Stimulated activated naive CD8-positive, alpha-beta T cell treated with anti-CD3 and anti-CD28 coated beads, Interleukin-15, Interleukin-2, amounts not matched to agents 100 U/mL and 50 U/mL, for 24 hours (primary cell): ENCODE results near the gene UCN2.

Experiments used
- ATAC-seq: fragments of 150-1000 bp; cut with Tn5 transposase; one replicate; pipeline ENCODE4 v1.10.0; 2021
- DNase-seq: peaks from one replicate; pipeline ENCODE4 v3.0.0; 2021

The UCN2 gene, protein sequence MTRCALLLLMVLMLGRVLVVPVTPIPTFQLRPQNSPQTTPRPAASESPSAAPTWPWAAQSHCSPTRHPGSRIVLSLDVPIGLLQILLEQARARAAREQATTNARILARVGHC

DNA sequence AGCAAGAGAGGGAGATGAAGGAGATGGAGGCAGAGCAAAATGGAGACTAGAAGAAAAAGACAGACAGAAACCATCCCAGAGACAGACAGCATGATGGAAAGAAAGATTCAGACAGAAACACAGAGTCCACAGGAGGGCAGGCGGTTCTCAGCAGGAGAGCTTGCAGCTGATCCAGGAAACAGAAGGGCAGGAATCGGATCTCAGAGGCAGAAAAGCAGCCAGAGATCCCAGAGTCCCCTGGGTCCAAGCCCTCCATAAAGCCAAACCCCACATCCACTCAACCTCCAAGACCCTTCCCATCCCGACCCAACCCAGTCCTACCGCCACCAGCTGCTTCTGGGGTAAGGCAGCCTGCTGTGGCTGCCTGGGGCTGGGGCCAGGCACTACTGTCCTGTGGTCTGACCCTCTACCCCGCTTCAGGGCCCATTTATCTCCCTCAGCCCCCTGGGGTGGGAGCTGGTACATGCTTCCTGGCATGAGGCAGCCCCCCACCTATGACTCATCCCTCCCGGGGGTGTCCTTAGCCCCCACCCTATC is at the start of gene UCN2:
Gene UCN2, minus strand, starts transcription at position 400 of the 537 bp plus-strand sequence. CDS start 657 bp downstream, outside the sequence.
- DNase-seq (no peak), ATAC-seq (no peak)

DNA sequence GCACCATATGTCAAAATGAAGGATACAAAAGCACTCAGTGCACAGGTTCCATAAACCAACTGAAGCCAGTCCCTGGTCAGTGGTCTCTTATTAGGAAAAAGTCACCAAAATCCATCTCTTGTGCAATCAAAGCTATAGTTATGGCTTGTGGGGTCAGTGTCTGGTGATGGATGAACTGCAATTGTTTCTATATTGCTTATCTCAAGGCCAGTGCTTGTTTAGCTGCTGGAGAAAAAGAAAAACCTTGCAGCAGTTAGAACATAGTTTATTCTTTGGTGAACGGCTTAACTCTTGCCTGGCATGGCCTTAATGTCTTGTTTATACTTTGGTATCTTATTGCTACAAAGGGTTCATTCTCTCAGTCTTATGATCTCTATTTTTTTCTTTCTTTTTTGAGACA is 48.7 kb upstream of the UCN2 start:
- no peak for DNase-seq
- ATAC-seq, result no peak

DNA sequence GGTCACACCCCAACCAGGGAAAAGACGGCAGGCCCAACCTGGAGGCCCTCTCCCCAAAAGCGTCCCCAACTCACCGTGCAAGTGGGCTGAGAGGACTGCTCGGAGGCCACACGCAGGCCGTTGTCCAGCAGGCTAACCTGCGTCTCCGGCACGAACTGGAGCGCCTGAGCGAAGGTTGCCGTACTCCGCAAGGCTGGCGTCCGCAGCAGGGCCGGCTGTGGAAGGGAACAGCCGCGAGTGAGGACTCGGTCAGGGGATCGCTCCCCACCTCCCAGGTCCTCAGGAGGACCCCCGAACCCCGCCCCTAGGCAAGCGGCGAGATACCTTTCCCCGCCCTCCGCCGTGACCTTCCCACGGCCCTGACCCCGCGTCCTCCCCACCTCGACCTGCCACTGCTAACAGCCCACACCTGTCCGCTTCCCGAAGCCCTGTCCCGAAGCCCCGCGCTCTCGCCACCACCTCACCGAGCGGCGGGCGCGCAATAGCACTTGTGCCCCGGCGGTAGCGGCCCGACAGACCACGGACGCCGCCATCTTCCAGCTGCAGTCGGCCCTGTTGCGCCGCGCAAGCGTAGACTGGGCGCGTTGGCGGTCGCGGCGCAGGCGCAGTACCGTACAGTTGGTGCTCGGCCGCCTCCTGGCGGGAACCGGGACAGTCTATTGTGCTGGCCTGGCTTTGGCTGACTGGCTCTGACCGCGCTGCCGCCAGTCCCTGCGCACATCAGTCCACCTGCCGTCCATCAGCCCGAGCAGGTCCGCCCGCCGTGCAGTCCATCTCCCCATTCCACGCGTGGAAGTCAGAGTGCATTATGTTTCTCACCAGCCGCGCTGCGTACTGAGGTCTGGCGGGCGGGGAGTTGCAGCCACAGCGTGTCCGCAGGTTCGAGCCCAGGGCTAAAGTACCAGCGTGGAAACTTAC is 45.8 kb upstream of the UCN2 start, which contains the start of gene UQCRC1:
Gene UQCRC1, minus strand, starts transcription at position 559 of the 918 bp plus-strand sequence. Its CDS starts 26 bp downstream, at position 533.
- DNase-seq (peak; percentile 93), ATAC-seq (peak; percentile 97)

DNA sequence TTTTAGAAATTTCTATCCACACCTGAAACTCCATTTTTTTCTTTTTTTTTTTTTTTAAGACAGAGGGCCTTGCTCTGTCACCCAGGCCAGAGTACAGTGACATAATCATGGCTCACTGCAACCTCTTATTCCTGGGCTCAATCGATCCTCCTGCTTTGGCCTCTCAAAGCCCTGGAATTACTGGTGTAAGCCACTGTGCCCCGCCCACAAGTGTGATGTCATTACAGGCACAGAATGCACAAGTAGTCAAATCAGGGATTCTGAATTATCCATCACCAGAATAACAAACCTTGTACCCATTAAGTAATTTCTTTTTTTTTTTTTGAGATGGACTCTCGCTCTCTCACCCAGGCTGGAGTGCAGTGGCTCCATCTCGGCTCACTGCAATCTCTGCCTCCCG is 43.9 kb upstream of the UCN2 start:
- no peak for ATAC-seq
- DNase-seq, result peak; percentile 42

DNA sequence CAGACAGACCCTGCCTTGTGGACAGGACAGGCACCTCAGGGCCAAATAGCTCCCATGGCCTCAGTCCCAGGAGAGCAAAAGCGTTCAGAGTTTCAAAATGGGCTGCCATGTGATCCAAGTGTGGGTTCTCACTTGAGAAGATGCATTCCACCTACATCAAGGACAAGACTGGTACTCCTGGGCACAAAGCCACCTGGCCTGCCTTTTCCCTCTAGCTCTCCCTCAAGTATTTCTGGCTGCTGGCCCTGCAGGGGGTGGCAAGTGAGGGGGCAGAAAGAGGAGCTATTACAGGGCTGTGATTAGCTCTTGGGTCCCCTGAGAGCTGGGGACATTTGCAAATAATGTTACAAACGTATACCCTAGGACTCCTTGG is 38.0 kb upstream of the UCN2 start:
- DNase-seq (no peak), ATAC-seq (no peak)

DNA sequence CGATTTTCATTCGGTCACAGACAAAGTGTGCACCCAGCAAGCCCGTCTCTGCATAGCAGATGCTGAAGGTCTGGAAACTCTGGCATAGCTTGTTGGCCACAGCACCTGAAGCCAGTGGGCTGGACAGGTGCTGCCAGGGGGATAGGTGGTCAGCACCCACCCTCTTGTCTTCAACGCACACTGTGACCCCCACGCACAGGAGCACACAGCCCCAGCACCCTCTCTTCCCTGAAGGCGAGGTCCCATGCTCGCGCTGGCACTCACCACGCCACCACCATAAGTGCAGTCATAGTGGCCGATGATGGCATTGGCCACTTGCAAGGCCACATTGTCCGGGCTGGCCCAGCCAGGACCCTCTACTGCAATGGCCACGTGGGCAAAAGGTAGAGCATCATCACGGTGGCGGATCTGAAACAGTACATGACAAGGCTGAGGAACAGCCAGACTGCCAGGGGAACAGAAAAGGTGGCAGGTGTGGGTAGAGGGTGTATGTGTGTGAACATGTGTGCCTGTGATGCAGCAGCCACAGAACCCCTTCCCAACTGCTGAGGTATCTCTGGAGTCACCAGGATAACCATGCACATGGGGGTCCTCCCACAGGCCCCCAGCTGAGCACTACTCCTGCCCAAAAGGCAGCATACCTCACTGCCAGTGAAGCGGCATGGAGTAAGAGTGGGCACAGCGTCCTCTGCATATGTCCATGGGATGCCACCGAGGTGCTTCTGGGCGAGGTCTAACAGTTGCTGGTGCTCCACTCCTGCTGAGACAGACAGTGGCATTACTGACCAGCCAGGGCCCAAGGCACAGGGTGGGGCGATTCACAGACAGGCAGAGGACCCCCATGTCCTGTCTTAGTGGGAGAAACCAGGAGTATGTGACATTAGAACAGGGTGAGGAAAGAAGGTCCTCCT is 37.4 kb upstream of the UCN2 start:
- ATAC-seq, result no peak

DNA sequence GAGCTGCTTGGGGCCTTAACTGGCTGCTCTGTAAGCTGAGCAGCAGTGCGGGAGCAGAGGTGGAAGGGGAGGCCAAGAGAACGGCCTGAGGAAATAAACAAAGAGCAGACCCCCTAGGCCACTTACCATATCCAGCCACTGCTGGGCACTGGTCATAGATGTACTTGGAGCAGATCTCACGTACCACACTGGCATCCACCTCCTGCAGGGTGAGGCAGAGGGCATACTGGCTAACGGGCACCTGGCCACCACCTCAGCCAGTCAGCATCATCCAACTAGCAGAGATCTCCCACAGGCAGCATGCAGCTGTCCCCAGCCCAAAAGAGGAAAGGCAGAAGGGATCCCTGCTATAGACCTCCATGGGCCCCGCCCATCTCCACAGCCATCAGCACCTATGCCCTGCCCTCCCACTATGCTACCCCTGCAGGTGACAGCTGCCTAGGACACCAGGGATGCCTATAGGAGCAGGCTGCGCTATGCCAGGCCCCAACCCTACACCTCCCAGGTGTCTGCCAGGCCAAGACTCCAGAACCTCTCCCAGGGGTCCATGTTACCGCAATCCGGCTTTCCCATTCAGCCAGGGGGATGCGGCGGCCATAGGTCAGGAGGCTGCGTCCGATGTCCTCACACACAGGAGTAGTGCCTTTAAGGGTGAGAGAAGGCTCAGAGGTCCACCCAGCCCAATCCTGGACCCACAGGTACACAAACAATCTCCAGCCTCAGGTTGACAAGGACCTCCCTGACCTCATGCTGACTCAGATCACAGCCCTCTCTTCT is 36.1 kb upstream of the UCN2 start:
- ATAC-seq (no peak), DNase-seq (no peak)

More for the DNA sequence above, 37.4 kb upstream of the UCN2 start:
- DNase-seq, result no peak

DNA sequence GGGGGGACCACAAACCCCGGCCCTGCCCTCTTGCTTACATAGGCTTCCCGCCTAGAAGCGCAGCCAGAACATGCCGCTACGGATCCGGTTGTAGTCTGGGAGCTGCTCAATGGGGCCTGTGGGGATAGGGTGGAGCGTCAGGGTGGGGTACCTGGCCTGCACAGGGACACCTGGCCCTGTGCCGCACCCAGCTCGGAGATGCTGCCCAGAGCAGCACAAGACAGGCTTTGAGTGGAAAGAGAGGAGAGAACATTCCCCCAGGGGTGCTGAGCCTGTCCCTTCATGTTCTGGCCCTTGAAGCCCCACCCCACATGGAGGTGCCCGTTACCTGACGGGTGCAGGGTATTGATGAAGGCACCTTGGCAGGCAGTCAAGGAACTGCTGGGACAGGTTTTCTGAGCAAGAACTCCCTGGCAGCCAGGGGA is 35.5 kb upstream of the UCN2 start:
- ATAC-seq, result no peak
- DNase-seq, result no peak

DNA sequence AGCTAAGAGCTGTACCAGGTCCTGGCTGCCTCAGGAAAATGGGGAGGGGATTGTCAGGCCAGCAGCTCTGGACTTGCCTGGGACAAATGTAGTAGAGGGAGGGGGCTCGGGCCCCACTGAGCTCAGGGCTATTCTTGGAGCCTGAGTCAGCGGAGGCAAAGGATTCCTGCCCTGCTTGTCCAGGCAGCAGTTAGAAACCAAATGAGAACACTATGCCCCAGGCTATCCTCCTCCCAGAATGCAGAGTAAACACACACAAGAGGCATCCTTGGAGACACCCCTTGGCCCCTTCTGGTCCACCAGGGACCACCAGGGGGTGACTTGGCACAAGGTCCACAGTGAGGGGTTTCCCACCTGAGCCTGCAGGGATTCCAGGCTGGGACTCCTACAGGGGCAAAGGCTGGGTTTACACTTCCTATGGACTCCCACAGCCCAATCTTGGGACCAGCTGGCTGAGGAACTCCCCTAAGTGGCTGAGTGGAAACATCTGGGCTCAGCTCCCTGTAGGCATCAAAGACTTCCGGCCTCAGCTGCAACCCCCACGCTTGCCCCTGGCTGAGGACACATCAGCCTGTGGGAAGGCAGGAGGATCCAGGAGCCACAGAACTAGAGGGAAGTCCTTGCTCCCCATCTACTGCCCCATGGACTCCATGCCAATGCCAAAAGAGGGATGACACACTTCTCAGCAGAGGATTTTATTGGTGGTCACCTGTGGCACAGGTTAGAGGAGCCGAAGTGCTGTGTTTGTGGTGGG is 34.9 kb upstream of the UCN2 start:
- ATAC-seq (no peak), DNase-seq (no peak)

DNA sequence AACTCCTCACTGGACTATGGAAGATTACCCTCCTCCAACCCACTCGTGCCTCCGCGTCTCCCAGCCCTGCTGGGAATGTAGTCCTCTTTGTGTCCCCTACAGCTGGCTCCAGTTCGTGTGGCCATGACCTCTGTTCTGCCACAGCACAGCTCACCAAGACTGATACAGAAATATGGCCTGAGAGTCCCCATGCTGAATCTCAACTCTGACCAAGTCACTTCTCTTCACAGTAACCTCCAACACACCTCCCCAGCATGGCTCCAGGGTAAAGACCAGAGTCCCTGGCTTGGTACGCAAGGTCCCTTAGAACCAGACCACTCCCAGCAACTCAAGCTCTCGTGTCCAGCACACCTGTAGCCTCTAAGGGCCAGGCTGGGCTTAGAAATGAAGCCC is 33.8 kb upstream of the UCN2 start:
- DNase-seq (no peak), ATAC-seq (no peak)

DNA sequence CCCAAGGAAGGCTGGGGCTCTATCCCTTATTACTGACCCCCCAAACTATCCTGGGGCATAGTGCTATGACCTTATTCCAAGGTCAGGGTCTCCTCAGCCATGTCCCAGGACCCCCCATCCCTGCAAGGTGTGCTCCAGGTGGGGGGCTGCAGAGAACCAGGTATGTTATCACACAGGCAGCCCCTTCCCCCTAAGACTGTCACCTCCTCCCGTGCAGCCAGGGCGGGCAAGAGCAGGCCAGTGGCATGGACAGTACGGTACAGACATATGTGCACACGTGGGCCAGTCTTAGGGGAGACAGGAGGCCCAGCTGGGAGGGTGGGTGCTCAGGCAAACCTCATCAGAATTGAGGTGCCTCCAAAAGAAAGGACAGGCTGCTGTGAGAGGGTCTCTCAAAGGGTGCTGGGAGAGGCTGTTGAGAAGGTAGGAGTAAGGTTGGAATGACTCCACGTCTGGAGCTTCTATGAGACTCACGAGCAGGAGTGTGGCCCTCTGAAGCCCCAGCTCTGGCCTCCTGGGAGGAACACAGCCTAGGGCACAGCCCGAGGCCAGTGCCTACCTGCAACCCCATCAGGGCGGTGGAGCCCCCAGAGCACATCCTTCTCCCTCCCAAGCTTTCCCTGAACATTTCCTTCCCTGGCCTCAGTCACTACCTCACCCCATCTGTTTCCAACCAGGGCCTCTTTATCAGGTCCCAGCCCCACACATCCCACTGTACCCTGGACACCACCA is 33.3 kb upstream of the UCN2 start:
- ATAC-seq (no peak), DNase-seq (no peak)

DNA sequence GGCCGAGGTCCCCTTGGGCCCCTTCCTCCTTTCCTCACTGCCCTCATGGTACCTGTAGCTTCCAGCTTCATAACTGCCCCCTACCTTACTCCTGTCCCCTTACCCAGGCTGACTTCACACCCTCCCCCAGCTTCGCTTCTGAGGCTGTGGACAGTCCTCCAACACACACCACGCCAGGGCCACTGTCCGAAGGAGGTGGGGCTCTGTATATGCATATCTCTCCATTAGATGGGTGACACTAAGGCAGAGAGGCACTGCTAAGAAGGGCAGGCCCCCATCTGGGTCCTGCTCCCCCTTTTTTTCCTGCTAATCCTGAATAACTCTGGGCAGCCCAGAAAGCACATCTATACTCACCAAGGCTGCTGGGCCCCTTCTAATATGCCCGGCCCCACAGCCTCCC is 32.6 kb upstream of the UCN2 start:
- no peak for DNase-seq
- no peak for ATAC-seq

DNA sequence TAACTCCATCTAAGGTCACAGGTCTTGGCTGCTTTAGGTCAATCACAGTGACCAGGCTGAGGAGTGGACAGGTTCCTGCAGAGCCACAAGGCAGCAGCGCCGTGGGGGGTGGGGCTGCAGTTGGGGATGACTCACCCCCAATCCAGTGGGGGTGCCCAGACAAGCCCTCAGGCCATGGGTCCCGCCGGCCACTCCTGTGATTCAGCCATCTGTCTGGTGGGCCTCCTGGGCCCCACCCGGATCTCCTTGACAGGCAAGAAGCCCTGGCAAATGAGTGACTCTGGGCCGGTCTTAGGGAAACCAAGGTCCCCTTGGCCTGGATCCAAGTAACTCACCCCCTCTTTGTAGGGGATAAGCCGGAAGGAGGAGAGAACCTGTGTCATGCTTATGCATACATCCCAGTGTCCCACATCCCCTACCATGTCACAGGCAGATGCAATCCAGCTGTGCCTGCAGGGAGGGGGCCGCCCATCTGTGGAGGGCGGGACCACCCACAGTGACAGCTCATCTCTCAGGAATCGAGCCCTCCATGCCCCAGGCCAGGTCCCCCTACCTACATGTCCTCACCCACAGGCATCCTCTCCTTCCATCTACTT is 32.0 kb upstream of the UCN2 start:
- no peak for DNase-seq
- ATAC-seq, result no peak

DNA sequence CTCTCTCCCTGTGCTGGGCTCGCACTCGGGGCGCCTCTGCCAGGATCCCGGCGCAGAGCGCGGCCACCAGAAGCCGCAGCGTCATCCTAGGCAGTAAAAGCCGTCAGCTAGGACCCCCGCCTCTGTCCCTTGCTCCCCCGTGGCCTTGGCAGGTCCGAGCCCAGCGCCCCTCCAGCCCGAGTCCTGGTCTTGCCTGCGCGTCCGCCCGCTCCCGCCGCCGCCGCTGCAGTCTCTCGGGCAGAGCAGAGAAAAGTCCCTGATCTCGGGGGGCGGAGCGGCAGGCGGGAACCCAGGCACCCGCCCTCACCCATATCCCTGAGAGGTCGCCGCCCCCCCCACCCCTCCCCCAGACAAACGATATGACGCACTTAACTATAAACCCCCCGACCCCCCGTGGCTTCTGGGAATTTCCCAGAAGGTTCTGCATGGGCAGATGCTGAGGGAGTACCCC is 31.5 kb upstream of the UCN2 start, which contains the start of gene COL7A1:
Gene COL7A1, minus strand, starts transcription at position 255 of the 451 bp plus-strand sequence. Its CDS starts 170 bp downstream, at position 85.
- DNase-seq (no peak), ATAC-seq (no peak)

DNA sequence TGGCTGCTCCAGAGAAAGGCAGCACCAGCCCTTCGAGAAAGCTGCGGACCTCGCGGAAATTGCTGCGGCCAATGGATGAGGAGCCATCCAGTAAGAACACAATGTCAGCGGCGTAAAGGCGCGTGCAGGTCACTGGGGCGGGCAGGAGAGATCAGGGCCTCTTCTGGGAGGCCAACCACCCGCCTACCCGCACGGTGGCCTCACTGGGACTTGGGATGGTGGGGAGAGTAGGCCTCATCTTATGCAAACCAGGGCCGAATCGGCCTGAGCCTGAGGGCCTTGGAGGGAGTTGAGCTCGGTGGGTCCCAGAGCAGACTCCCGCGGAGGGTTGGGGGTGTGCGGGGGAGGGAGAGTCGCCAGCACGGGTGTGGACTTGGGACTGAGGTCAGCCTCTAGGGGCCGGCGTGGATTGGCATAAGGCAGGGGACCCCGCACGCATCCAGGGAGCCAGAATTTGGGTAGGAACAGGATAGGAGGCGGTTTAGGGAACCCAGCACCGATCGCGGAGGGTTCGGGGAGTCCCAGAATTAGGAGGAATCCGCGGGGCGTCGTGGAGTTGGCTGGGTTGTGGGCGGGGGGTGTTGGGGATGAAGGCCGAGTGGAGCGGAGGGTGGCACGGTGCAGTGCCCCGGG is 31.0 kb upstream of the UCN2 start:
- no peak for DNase-seq

DNA sequence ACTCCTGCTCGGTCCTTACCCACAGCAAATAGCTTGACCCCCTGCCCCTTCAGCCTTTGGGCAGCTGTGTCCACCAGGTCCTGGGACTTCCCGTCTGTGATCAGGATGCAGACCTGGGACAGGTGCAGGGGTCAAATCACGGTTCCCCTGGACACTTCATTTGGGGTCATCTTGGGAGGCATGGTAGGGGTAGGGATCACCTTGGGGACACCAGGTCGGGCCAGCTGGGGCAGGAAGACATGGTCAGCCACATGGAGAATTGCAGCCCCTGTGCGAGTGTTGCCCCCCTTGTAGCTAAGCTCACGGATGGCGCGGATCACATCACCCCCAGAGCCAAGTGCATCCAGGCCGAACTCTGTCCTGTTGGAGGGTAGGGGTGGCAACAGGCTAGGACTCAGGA is 29.8 kb upstream of the UCN2 start:
- DNase-seq, result no peak

More for the DNA sequence above, 31.0 kb upstream of the UCN2 start:
- no peak for ATAC-seq

DNA sequence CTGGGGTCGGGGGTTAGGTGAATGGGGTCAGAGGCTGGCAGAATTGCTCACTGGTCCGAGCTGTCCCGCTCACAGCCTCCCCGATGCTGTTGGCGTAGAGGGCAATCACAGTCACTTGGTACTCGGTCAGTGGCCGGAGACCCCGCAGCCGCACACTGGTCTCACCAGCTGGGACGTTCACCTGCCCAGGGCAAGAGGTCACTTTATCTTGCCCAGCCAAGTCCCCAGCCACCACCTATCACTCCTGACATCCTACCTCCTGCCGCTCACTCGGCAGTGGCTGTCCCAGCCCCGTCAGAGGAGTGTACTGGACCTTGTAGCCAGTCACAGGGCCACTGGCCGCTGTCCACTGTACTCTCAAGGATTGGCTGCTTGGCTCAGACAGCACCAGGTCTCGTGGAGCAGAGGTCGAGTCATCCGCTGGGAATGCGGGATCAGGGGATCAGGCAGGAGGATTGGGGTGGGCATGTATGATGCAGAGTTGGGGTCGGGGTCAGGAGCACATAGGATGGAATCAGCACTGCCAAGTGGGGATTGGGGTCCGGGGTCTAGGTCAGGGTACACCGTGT is 29.0 kb upstream of the UCN2 start:
- no peak for ATAC-seq

More for the DNA sequence above, 29.8 kb upstream of the UCN2 start:
- ATAC-seq, result no peak

DNA sequence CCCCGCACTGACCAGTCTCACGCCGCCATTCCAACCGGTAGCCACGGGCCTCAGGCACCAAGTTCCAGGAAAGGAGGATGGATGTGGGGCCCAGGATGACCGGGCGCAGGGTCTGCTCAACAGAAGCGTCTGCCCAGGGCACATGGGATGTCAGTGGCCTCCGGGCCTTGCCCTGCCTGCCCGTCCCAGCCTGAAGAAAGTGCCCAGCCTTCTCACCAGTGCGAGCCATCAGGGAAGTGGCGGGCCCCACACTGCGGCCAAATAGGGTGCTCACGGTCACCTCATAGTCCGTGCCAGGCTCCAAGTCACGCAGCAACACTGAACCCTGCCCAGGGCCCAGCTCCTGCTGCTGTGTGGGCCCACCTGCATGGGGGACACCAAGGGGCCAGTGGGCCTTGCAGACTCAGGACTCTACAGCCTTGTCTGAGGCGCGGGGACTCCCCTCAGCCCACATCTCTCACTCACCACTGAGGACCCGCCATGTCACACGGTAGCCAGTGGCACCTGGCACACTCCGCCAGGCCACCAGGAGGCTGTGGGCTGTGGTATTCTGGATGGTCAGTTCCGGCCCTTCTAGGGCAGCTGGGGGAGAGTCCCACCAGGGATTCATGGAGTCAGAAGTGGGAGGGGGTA is 28.4 kb upstream of the UCN2 start:
- ATAC-seq (no peak), DNase-seq (no peak)

More for the DNA sequence above, 29.0 kb upstream of the UCN2 start:
- DNase-seq, result no peak
